ENCODE measurements around the gene CSNK2B.
"Not testable (repeated sequence)": the region's sequence is repeated elsewhere in the genome, so short reads cannot be mapped to it uniquely, and the experiment has no call there.

Gene CSNK2B

GRCh38 chr6:31691078-31691463 is 25.2 kb downstream of the CSNK2B start:
- DNase-seq: no peak

DNA sequence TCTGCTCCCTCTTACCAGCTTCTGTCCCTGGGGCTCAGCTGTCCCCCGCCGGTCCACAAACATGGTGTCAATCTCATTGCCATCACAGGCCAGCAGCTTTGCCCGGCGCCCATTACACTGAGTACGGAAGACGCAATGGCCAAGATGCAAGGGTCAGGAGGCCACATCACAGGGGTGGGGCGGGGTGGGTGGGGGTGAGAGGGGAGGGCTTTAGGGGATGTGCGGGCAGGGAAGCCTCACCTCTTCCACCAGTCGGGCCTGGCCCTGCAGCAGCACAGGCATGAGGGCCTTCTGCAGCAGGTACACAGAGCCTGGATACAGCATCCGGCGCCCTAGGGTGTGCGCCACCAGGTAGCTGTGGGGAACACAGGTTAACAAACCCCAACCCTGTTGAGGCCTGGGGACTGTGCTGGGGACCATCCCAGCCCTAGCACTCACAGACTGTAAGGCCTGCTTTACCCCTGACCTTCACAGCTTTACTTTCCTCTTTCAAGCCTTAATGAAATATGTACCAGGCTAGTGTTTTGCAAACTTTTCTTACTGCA is 25.8 kb downstream of the CSNK2B start:
- DNase-seq: no peak

- no peak for DNase-seq
Measured at GRCh38 chr6:31692353-31692752, 26.5 kb downstream of the CSNK2B start.

DNA sequence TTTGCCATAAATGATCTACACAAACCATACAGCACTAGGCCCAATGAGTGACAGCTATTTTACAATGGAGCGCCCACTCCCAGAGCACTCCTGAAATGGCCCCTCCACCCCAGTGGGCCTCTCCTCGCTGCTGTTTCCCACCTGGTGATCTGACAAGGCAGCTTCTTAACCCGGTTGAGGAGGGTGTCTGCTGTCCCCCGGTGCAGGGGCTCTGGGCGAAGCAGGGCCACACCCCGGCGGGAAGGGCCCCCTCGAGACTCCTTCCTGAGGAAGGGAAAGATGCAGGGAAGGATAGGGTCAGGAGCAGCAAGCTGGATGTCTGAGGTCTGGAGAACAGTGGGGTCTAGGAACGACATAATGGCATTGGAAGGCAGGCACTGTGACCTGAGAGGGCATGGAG is 27.0 kb downstream of the CSNK2B start:
- no peak for DNase-seq

DNA sequence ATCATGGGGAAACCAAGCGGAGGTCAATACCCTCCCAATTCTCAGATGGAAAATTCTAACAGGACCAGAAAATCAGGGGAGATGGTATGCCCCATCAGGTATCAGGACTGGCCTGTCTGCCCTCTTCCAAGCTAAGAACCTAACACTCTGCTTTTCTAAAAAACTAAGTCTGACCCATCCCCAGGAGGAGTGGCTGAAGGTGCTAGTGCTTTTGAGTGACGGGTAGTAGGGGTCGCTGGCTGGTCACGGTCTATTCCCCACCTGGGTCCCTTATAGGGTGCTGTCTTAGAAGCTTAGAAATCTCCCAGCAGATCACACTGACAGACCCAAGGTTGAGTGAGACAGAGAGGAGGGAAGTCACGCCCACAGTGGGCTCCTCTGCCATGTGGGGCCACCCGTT is 27.7 kb downstream of the CSNK2B start:
- DNase-seq: no peak

DNA sequence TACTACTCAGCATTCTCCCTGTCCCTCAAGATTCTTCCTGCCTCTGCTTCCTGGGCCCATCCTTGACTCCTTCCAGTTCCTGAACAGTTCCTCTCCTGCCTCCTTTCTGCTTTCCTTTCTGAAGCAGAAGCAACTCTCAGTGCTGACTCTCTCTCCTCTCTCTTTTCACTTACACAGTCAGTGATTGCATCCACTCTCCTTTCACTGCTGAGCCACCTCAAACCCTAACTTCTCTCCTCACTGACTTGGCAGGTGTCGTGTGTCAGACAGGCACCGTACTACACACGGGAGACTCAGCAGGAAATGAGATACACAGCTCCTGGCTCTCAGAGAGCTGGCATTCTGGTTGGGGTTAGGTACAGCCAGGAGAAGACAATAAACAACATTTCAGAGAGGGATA is 31.7 kb downstream of the CSNK2B start:
- DNase-seq: no peak

- DNase-seq: no peak
Measured at GRCh38 chr6:31700740-31701401, 35.0 kb downstream of the CSNK2B start.

DNA sequence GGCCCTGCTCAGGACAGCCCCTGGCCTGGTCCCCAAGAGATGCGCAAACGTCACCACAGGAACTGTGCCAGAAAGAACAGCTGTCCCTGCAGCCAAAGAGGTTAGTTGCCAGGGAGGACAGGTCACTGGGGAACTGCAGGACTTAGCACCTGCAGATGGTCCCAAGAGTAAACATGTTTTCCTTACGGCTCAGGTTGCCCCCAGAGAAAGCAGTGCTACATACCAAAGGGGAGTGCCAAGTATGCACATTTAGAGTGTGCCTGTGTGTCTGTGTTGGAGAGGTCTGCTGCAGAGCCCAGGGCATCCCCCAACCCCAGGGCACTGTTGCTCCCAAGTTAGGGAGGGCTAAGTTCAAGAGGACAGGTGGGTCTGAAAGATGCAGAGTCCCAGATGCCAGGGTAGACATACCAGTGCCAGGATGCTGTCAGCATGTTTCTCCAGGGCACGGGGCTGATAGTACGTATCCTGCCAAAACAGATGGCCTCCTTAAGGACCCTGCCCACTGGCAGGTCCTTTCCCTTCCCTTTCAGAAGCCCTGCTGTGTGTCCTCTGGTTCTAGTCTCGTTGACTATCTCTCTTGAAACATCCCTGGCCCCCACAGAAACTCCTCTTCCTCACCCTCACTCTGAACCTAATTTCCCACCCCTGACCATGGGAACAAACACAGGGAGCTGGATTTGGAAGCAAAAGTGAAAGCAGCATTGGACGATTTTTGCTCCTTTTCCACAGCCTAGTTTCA is 36.0 kb downstream of the CSNK2B start:
- DNase-seq: no peak

- DNase-seq: peak; percentile 33
Measured at GRCh38 chr6:31702405-31702818, 36.5 kb downstream of the CSNK2B start.

DNA sequence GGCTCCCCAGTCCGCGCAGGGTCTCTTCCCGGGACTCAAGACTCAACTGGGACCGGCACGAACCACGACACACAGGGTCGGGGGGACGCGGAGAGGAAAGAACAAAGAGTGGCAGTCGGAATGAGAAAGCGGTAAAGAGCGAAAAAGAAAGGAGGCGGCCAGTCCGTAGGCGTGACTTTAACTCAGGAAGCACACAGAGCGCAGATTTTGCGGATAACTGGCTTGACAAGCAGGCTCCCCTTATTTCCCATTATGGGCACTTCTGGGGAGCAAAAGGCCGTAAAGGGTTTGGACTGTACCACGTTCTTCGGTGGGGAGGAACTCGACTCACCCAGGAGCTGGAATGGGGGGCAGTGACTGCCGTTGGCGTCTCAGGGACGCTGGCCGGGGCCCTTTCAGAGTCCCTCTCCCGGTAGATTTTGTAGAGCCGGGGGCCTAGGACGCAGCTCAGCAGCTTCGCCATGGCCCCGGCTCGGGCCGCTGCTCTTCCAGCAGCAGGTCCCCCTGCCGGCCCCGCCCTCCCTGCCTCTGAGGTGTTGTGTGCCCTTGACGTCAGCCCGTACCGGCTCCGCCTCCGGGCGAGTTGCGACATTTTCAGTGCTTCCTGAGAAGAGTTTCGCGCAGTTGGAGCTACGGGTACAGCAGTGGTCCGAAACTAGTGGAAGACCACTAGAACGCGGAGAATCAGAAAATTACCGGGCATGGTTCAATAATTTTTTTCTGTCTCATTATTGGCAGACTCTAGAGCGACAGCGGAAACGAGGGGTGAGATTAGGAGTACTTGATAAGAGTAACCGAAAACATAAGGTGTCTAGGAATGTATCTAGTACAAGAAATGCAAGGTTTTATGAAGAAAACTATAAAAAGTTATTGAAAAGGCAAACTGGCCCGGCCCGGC is 37.2 kb downstream of the CSNK2B start, which contains the start of gene ABHD16A:
Gene ABHD16A (minus strand): TSS at position 506 of the 898 bp plus-strand sequence. CDS start 43 bp downstream, at position 463.
- DNase-seq: peak; percentile 98

GRCh38 chr6:31705931-31706330 is 40.1 kb downstream of the CSNK2B start:
- no peak for DNase-seq

GRCh38 chr6:31706599-31706998 is 40.7 kb downstream of the CSNK2B start, which contains the start of gene LY6G6F:
Gene LY6G6F (plus strand): TSS chr6:31706866. CDS start chr6:31706907, 41 bp downstream.
- DNase-seq: no peak

DNA sequence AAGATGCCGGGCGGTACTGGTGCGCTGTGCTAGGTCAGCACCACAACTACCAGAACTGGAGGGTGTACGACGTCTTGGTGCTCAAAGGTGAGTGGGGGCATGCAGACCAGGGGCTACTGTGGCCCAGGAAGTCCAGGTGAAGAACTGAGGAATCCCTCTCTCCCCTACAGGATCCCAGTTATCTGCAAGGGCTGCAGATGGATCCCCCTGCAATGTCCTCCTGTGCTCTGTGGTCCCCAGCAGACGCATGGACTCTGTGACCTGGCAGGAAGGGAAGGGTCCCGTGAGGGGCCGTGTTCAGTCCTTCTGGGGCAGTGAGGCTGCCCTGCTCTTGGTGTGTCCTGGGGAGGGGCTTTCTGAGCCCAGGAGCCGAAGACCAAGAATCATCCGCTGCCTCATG is 41.8 kb downstream of the CSNK2B start:
- DNase-seq: no peak

- DNase-seq: no peak
Measured at GRCh38 chr6:31708224-31708623, 42.3 kb downstream of the CSNK2B start.

DNA sequence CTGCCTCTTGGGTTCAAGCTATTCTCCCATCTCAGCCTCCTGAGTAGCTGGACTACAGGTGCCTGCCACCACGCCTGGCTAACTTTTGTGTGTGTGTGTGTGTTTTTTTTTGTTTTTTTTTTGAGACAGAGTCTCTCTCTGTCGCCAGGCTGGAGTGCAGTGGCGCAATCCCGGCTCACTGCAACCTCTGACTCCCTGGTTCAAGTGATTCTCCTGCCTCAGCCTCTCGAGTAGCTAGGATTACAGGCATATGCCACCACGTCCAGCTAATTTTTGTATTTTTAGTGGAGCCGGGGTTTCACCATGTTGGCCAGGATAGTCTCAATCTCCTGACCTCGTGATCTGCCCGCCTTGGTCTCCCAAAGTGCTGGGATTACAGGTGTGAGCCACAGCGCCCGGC is 43.3 kb downstream of the CSNK2B start:
- DNase-seq: not testable (repeated sequence)

DNA sequence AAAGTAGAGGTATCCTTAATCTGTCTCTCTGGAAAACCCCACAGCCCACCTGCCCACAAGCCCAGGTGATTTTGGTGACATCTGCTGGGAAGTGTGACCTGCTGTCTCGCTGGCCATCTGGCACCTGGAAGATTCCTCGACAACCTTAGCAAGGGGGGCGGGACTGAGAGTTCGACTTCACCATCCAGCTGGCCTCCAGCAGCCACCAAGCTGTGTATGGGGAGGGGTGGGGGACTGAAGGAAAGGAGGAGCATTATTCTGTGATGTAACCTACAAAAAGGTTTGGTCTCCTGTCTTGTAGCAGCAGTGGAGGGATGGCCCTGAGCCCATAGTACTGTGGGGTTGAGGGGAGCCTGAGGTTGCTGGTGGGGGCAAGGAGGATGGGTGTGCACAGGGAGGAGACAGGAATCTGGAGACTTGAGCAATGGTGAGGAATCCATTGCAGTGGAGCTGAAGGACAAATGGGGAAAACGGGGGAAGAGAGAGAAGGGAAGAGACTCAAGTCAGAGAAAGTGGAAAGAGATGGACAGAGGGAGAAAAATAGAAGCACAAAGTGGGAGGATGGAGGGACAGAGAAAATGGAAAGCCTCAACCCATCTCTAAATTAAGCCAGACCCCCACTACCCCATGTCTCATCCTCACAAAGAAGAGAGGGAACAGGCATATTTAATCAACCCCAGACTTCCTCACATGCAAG is 44.8 kb downstream of the CSNK2B start:
- DNase-seq: no peak

GRCh38 chr6:31711233-31711632 is 45.4 kb downstream of the CSNK2B start:
- DNase-seq: no peak

GRCh38 chr6:31712296-31712695 is 46.4 kb downstream of the CSNK2B start:
- DNase-seq: no peak

DNA sequence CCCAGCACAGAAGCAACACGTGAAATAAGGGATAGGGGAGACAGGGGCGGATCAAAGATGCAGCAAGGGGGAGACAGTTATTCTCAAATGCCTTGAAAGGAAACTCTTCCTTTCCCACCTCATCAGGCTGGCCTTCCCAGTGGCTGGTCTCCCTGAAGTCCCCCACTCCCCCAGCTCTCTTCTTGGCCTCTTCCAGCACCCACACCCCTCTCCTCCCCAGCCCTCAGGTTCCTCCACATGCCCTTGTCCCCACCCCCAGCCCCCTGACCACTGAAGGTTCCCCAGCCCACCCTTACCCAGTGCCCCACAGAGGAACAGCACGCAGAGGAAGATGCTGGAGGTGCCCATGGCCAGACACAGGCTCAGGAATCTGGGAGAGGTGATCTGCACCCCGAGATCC is 47.6 kb downstream of the CSNK2B start:
- no peak for DNase-seq

GRCh38 chr6:31713991-31714684 is 48.3 kb downstream of the CSNK2B start:
- peak; percentile 6 for DNase-seq

GRCh38 chr6:31715022-31715958 is 49.4 kb downstream of the CSNK2B start, which contains the start of gene LY6G6D:
Gene LY6G6D (plus strand): TSS chr6:31715348. CDS start chr6:31715356, 8 bp downstream.
- no peak for DNase-seq
